Activated naive CD8-positive, alpha-beta T cell treated with anti-CD3 and anti-CD28 coated beads for 36 hours (primary cell): ENCODE data around the gene PNMA8A. TPM values are rescaled to one million over a fixed set of nuclear protein-coding genes. Genes with fewer than 3 reads are reported as not detected.

Experiments
- DNase-seq: peaks from one replicate; pipeline ENCODE4 v3.0.0; 2021
- H3K27ac Mint-ChIP-seq: one replicate; pipeline ENCODE4 v1.8.0; 2022; ENCODE audit warnings: mild to moderate bottlenecking, moderate library complexity, mixed read lengths
- H3K27me3 Mint-ChIP-seq: one replicate; pipeline ENCODE4 v1.8.0; 2022; ENCODE audit warnings: mild to moderate bottlenecking, mixed read lengths
- H3K36me3 Mint-ChIP-seq: one replicate; pipeline ENCODE4 v1.8.0; 2021; ENCODE audit warnings: mild to moderate bottlenecking, mixed read lengths
- H3K4me1 Mint-ChIP-seq: one replicate; pipeline ENCODE4 v1.8.0; 2021; ENCODE audit warnings: mixed read lengths
- H3K4me3 Mint-ChIP-seq: one replicate; pipeline ENCODE4 v1.8.0; 2022; ENCODE audit warnings: mild to moderate bottlenecking, moderate library complexity, mixed read lengths
- H3K9me3 Mint-ChIP-seq: one replicate; pipeline ENCODE4 v1.8.0; 2022; ENCODE audit warnings: mixed read lengths
- total RNA-seq, 2 experiments: library from RNA; stranded (reverse); gene quantifications; one replicate each; pipeline ENCODE4 v1.2.3, GENCODE V29; 2021

PNMA8A gene
- total RNA-seq, 2 experiments from 2014 or later = 6.0 to 6.3 TPM

GRCh38 chr19:46484656-46485055 is 13.3 kb upstream of the PNMA8A start:
- Mint-ChIP-seq H3K27ac (no peak overlapping the region), H3K4me3 (no peak overlapping the region), H3K4me1 (peaks cover 10% of the 10 kb centered on the region), H3K27me3 (peaks cover 83% of the 10 kb centered on the region), H3K36me3 (no peaks in the 10 kb centered on the region), H3K9me3 (no peaks in the 10 kb centered on the region)
- no peak for DNase-seq

GRCh38 chr19:46482631-46483030 is 11.3 kb upstream of the PNMA8A start:
- H3K36me3 Mint-ChIP-seq = no peaks in the 10 kb centered on the region
- no peak overlapping the region for H3K27ac Mint-ChIP-seq
- no peak for DNase-seq
- H3K4me1 Mint-ChIP-seq = peaks cover 6% of the 10 kb centered on the region
- no peaks in the 10 kb centered on the region for H3K9me3 Mint-ChIP-seq
- H3K27me3 Mint-ChIP-seq = peaks cover 78% of the 10 kb centered on the region
- no peak overlapping the region for H3K4me3 Mint-ChIP-seq

GRCh38 chr19:46481947-46482346 is 10.6 kb upstream of the PNMA8A start:
- H3K27me3 Mint-ChIP-seq = peaks cover 74% of the 10 kb centered on the region
- no peak overlapping the region for H3K27ac Mint-ChIP-seq
- H3K4me3 Mint-ChIP-seq = no peak overlapping the region
- H3K9me3 Mint-ChIP-seq = no peaks in the 10 kb centered on the region
- peaks cover 6% of the 10 kb centered on the region for H3K4me1 Mint-ChIP-seq
- no peak for DNase-seq
- no peaks in the 10 kb centered on the region for H3K36me3 Mint-ChIP-seq

GRCh38 chr19:46481223-46481848 is 10.0 kb upstream of the PNMA8A start:
- Mint-ChIP-seq H3K36me3 (no peaks in the 10 kb centered on the region), H3K4me3 (no peak overlapping the region), H3K9me3 (no peaks in the 10 kb centered on the region), H3K4me1 (peaks cover 6% of the 10 kb centered on the region), H3K27me3 (peaks cover 68% of the 10 kb centered on the region), H3K27ac (no peak overlapping the region)
- no peak for DNase-seq

GRCh38 chr19:46480415-46480814 is 9.1 kb upstream of the PNMA8A start:
- H3K9me3 Mint-ChIP-seq = no peaks in the 10 kb centered on the region
- no peak for DNase-seq
- H3K4me3 Mint-ChIP-seq = no peak overlapping the region
- peaks cover 6% of the 10 kb centered on the region for H3K4me1 Mint-ChIP-seq
- H3K27me3 Mint-ChIP-seq = peaks cover 64% of the 10 kb centered on the region
- no peaks in the 10 kb centered on the region for H3K36me3 Mint-ChIP-seq
- H3K27ac Mint-ChIP-seq = no peak overlapping the region

- Mint-ChIP-seq H3K27ac (no peak overlapping the region), H3K9me3 (no peaks in the 10 kb centered on the region), H3K36me3 (no peaks in the 10 kb centered on the region), H3K4me1 (peaks cover 6% of the 10 kb centered on the region), H3K27me3 (peaks cover 67% of the 10 kb centered on the region), H3K4me3 (no peak overlapping the region)
- DNase-seq = peak; percentile 29
Observed at GRCh38 chr19:46478356-46478986, 7.1 kb upstream of the PNMA8A start.

- Mint-ChIP-seq H3K4me1 (peaks cover 9% of the 10 kb centered on the region), H3K4me3 (no peak overlapping the region), H3K36me3 (no peaks in the 10 kb centered on the region), H3K27ac (no peak overlapping the region), H3K9me3 (no peaks in the 10 kb centered on the region), H3K27me3 (peaks cover 65% of the 10 kb centered on the region)
- no peak for DNase-seq
Observed at GRCh38 chr19:46475986-46476385, 4.6 kb upstream of the PNMA8A start.

- Mint-ChIP-seq H3K4me3 (no peak overlapping the region), H3K27ac (no peak overlapping the region), H3K4me1 (peaks cover 9% of the 10 kb centered on the region), H3K9me3 (no peaks in the 10 kb centered on the region), H3K27me3 (peaks cover 65% of the 10 kb centered on the region), H3K36me3 (no peaks in the 10 kb centered on the region)
- DNase-seq = no peak
Observed at GRCh38 chr19:46474211-46474610, 2.8 kb upstream of the PNMA8A start.

- no peaks in the 10 kb centered on the region for H3K9me3 Mint-ChIP-seq
- H3K36me3 Mint-ChIP-seq = no peaks in the 10 kb centered on the region
- no peak overlapping the region for H3K4me3 Mint-ChIP-seq
- H3K27ac Mint-ChIP-seq = no peak overlapping the region
- peaks cover 3% of the 10 kb centered on the region for H3K4me1 Mint-ChIP-seq
- DNase-seq = no peak
- peaks cover 54% of the 10 kb centered on the region for H3K27me3 Mint-ChIP-seq
Observed at GRCh38 chr19:46472592-46472991, 1.2 kb upstream of the PNMA8A start.

- peak overlapping the region; percentile 53 for H3K4me3 Mint-ChIP-seq
- peaks cover 51% of the 10 kb centered on the region for H3K27me3 Mint-ChIP-seq
- no peak for DNase-seq
- no peaks in the 10 kb centered on the region for H3K36me3 Mint-ChIP-seq
- H3K4me1 Mint-ChIP-seq = peaks cover 3% of the 10 kb centered on the region
- H3K27ac Mint-ChIP-seq = no peak overlapping the region
- no peaks in the 10 kb centered on the region for H3K9me3 Mint-ChIP-seq
Observed at GRCh38 chr19:46471811-46472543, 614 bp upstream of the PNMA8A start.

GRCh38 chr19:46470376-46470775 is 987 bp downstream of the PNMA8A start:
- peaks cover 3% of the 10 kb centered on the region for H3K4me1 Mint-ChIP-seq
- H3K9me3 Mint-ChIP-seq = no peaks in the 10 kb centered on the region
- no peak for DNase-seq
- H3K36me3 Mint-ChIP-seq = no peaks in the 10 kb centered on the region
- peak overlapping the region; percentile 69 for H3K4me3 Mint-ChIP-seq
- H3K27ac Mint-ChIP-seq = no peak overlapping the region
- H3K27me3 Mint-ChIP-seq = peaks cover 48% of the 10 kb centered on the region

GRCh38 chr19:46469541-46470185 is 1.7 kb downstream of the PNMA8A start:
- H3K36me3 Mint-ChIP-seq = no peaks in the 10 kb centered on the region
- H3K27me3 Mint-ChIP-seq = peaks cover 42% of the 10 kb centered on the region
- peaks cover 3% of the 10 kb centered on the region for H3K4me1 Mint-ChIP-seq
- H3K27ac Mint-ChIP-seq = no peak overlapping the region
- no peak for DNase-seq
- H3K9me3 Mint-ChIP-seq = no peaks in the 10 kb centered on the region
- no peak overlapping the region for H3K4me3 Mint-ChIP-seq

- Mint-ChIP-seq H3K27ac (no peak overlapping the region), H3K4me3 (no peak overlapping the region), H3K9me3 (no peaks in the 10 kb centered on the region), H3K27me3 (peaks cover 13% of the 10 kb centered on the region), H3K36me3 (no peaks in the 10 kb centered on the region), H3K4me1 (no peaks in the 10 kb centered on the region)
- DNase-seq = no peak
Observed at GRCh38 chr19:46466536-46467196, 4.7 kb downstream of the PNMA8A start.

- no peak overlapping the region for H3K27ac Mint-ChIP-seq
- H3K4me1 Mint-ChIP-seq = no peaks in the 10 kb centered on the region
- H3K27me3 Mint-ChIP-seq = no peaks in the 10 kb centered on the region
- no peak for DNase-seq
- no peaks in the 10 kb centered on the region for H3K9me3 Mint-ChIP-seq
- no peaks in the 10 kb centered on the region for H3K36me3 Mint-ChIP-seq
- no peak overlapping the region for H3K4me3 Mint-ChIP-seq
Observed at GRCh38 chr19:46463516-46463915, 7.8 kb downstream of the PNMA8A start.

GRCh38 chr19:46461537-46461936 is 9.8 kb downstream of the PNMA8A start:
- no peak for DNase-seq
- peaks cover 1% of the 10 kb centered on the region for H3K27me3 Mint-ChIP-seq
- H3K36me3 Mint-ChIP-seq = no peaks in the 10 kb centered on the region
- no peak overlapping the region for H3K4me3 Mint-ChIP-seq
- H3K9me3 Mint-ChIP-seq = no peaks in the 10 kb centered on the region
- no peaks in the 10 kb centered on the region for H3K4me1 Mint-ChIP-seq
- no peak overlapping the region for H3K27ac Mint-ChIP-seq
